Retinal pigment epithelial cell (primary cell): ENCODE measurements around the gene MEPE.

Source experiments
- DNase-seq: peaks from one replicate; pipeline ENCODE4 v3.0.0-alpha.2; 2010; ENCODE audit warnings: low read depth
- H3K4me3 ChIP-seq: 2 replicates; pipeline ENCODE4 v1.5.1; 2011; ENCODE audit warnings: mild to moderate bottlenecking, low read length, control low read depth, moderate library complexity
- CTCF ChIP-seq: conservative IDR thresholded peaks from 2 replicates; pipeline ENCODE4 v1.5.1; 2011; ENCODE audit warnings: low read depth, low read length, control low read depth, inconsistent platforms

The MEPE gene

GRCh38 chr4:87832669-87833068 lies at the start of gene MEPE:
Gene MEPE, plus strand, starts transcription at chr4:87832969. Its CDS starts 1,746 bp downstream, at chr4:87834715.
- H3K4me3 ChIP-seq: no peak within 1 kb of the TSS
- DNase-seq: no peak
- no peak for TF ChIP-seq CTCF

GRCh38 chr4:87783781-87784180 lies 49.0 kb upstream of the MEPE start:
- TF ChIP-seq CTCF: no peak
- H3K4me3 ChIP-seq: no peak overlapping the region
- DNase-seq: peak; percentile 79

- no peak for TF ChIP-seq CTCF
- no peak overlapping the region for H3K4me3 ChIP-seq
- no peak for DNase-seq
These were observed 46.8 kb upstream of the MEPE start for GRCh38 chr4:87785731-87786509.

- no peak for DNase-seq
- TF ChIP-seq CTCF: no peak
- H3K4me3 ChIP-seq: no peak within 1 kb of the TSS
These were observed 33.3 kb upstream of the MEPE start, which contains the start of gene IBSP for GRCh38 chr4:87799301-87800113. Gene IBSP, plus strand, starts transcription at chr4:87799554. Its CDS starts 2,808 bp downstream, at chr4:87802362.

- TF ChIP-seq CTCF: no peak
- H3K4me3 ChIP-seq: no peak overlapping the region
- DNase-seq: no peak
These were observed 29.9 kb upstream of the MEPE start for GRCh38 chr4:87802858-87803257.

- DNase-seq: no peak
- H3K4me3 ChIP-seq: no peak overlapping the region
- TF ChIP-seq CTCF: no peak
These were observed 29.3 kb upstream of the MEPE start for GRCh38 chr4:87803421-87803820.
